ENCODE results near the gene ATAD5. TPM values are rescaled to one million over a fixed set of nuclear protein-coding genes. Genes with fewer than 3 reads are reported as not detected.

Gene ATAD5
- total RNA-seq, 1 experiment from 2014 or later, result 26.0 TPM

DNA sequence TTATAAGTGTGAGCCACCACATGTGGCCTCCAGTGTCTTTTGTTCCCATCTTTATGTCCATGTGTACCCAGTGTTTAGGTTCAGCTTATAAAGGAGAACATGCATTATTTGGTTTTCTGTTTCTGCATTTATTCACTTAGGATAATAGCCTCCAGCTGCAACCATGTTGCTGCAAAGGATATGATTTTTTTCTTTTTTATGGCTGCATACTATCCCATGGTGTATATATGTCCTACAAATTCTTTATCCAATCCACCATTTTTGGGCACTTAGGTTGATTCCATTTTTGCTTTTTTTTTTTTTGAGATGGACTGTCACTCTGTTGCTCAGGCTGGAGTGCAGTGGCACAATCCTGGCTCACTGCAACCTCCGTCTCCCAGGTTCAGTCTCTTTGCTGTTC lies 32.9 kb downstream of the ATAD5 start:
- no peak for ATAC-seq
- no peaks in the 10 kb centered on the region for H3K4me1 Mint-ChIP-seq
- CTCF ChIA-PET, result no interaction called here
- POLR2A ChIA-PET, result no interaction called here
- no peaks in the 10 kb centered on the region for H3K27me3 Mint-ChIP-seq (ENCODE audit: low read depth)
- no peaks in the 10 kb centered on the region for H3K9me3 Mint-ChIP-seq
- TF ChIP-seq FOXJ3 (CRISPR knock-in tag; IDR thresholded peaks at IDR 0.05; ENCODE audit: borderline replicate concordance) (no peak), RELA (CRISPR knock-in tag; IDR thresholded peaks at IDR 0.05; ENCODE audit: borderline replicate concordance) (no peak), ESRRA (CRISPR knock-in tag; IDR thresholded peaks at IDR 0.05; ENCODE audit: borderline replicate concordance) (no peak), ZNF121 (CRISPR knock-in tag; IDR thresholded peaks at IDR 0.05) (no peak), NR3C1 (CRISPR knock-in tag; conservative IDR thresholded peaks at IDR 0.05; ENCODE audit: low read depth) (no peak), CBFB (CRISPR knock-in tag; IDR thresholded peaks at IDR 0.05; ENCODE audit: low read depth) (no peak), EMX1 (CRISPR knock-in tag; IDR thresholded peaks at IDR 0.05) (no peak), ZNF396 (CRISPR knock-in tag; IDR thresholded peaks at IDR 0.05; ENCODE audit: borderline replicate concordance) (no peak)
- TF ChIP-seq, protein P1, sequence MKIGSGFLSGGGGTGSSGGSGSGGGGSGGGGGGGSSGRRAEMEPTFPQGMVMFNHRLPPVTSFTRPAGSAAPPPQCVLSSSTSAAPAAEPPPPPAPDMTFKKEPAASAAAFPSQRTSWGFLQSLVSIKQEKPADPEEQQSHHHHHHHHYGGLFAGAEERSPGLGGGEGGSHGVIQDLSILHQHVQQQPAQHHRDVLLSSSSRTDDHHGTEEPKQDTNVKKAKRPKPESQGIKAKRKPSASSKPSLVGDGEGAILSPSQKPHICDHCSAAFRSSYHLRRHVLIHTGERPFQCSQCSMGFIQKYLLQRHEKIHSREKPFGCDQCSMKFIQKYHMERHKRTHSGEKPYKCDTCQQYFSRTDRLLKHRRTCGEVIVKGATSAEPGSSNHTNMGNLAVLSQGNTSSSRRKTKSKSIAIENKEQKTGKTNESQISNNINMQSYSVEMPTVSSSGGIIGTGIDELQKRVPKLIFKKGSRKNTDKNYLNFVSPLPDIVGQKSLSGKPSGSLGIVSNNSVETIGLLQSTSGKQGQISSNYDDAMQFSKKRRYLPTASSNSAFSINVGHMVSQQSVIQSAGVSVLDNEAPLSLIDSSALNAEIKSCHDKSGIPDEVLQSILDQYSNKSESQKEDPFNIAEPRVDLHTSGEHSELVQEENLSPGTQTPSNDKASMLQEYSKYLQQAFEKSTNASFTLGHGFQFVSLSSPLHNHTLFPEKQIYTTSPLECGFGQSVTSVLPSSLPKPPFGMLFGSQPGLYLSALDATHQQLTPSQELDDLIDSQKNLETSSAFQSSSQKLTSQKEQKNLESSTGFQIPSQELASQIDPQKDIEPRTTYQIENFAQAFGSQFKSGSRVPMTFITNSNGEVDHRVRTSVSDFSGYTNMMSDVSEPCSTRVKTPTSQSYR (CRISPR knock-in tag; IDR thresholded peaks at IDR 0.05), result no peak
- TF ChIP-seq, protein P2, sequence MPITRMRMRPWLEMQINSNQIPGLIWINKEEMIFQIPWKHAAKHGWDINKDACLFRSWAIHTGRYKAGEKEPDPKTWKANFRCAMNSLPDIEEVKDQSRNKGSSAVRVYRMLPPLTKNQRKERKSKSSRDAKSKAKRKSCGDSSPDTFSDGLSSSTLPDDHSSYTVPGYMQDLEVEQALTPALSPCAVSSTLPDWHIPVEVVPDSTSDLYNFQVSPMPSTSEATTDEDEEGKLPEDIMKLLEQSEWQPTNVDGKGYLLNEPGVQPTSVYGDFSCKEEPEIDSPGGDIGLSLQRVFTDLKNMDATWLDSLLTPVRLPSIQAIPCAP (CRISPR knock-in tag; IDR thresholded peaks at IDR 0.05), result no peak
- TF ChIP-seq, protein P3, sequence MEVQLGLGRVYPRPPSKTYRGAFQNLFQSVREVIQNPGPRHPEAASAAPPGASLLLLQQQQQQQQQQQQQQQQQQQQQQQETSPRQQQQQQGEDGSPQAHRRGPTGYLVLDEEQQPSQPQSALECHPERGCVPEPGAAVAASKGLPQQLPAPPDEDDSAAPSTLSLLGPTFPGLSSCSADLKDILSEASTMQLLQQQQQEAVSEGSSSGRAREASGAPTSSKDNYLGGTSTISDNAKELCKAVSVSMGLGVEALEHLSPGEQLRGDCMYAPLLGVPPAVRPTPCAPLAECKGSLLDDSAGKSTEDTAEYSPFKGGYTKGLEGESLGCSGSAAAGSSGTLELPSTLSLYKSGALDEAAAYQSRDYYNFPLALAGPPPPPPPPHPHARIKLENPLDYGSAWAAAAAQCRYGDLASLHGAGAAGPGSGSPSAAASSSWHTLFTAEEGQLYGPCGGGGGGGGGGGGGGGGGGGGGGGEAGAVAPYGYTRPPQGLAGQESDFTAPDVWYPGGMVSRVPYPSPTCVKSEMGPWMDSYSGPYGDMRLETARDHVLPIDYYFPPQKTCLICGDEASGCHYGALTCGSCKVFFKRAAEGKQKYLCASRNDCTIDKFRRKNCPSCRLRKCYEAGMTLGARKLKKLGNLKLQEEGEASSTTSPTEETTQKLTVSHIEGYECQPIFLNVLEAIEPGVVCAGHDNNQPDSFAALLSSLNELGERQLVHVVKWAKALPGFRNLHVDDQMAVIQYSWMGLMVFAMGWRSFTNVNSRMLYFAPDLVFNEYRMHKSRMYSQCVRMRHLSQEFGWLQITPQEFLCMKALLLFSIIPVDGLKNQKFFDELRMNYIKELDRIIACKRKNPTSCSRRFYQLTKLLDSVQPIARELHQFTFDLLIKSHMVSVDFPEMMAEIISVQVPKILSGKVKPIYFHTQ (CRISPR knock-in tag; IDR thresholded peaks at IDR 0.05), result no peak
- TF ChIP-seq, protein P4, sequence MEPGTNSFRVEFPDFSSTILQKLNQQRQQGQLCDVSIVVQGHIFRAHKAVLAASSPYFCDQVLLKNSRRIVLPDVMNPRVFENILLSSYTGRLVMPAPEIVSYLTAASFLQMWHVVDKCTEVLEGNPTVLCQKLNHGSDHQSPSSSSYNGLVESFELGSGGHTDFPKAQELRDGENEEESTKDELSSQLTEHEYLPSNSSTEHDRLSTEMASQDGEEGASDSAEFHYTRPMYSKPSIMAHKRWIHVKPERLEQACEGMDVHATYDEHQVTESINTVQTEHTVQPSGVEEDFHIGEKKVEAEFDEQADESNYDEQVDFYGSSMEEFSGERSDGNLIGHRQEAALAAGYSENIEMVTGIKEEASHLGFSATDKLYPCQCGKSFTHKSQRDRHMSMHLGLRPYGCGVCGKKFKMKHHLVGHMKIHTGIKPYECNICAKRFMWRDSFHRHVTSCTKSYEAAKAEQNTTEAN (CRISPR knock-in tag; IDR thresholded peaks at IDR 0.05), result no peak
- TF ChIP-seq, protein P5, sequence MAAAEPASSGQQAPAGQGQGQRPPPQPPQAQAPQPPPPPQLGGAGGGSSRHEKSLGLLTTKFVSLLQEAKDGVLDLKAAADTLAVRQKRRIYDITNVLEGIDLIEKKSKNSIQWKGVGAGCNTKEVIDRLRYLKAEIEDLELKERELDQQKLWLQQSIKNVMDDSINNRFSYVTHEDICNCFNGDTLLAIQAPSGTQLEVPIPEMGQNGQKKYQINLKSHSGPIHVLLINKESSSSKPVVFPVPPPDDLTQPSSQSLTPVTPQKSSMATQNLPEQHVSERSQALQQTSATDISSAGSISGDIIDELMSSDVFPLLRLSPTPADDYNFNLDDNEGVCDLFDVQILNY (CRISPR knock-in tag; IDR thresholded peaks at IDR 0.05), result no peak
- TF ChIP-seq, protein P6, sequence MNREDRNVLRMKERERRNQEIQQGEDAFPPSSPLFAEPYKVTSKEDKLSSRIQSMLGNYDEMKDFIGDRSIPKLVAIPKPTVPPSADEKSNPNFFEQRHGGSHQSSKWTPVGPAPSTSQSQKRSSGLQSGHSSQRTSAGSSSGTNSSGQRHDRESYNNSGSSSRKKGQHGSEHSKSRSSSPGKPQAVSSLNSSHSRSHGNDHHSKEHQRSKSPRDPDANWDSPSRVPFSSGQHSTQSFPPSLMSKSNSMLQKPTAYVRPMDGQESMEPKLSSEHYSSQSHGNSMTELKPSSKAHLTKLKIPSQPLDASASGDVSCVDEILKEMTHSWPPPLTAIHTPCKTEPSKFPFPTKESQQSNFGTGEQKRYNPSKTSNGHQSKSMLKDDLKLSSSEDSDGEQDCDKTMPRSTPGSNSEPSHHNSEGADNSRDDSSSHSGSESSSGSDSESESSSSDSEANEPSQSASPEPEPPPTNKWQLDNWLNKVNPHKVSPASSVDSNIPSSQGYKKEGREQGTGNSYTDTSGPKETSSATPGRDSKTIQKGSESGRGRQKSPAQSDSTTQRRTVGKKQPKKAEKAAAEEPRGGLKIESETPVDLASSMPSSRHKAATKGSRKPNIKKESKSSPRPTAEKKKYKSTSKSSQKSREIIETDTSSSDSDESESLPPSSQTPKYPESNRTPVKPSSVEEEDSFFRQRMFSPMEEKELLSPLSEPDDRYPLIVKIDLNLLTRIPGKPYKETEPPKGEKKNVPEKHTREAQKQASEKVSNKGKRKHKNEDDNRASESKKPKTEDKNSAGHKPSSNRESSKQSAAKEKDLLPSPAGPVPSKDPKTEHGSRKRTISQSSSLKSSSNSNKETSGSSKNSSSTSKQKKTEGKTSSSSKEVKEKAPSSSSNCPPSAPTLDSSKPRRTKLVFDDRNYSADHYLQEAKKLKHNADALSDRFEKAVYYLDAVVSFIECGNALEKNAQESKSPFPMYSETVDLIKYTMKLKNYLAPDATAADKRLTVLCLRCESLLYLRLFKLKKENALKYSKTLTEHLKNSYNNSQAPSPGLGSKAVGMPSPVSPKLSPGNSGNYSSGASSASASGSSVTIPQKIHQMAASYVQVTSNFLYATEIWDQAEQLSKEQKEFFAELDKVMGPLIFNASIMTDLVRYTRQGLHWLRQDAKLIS (CRISPR knock-in tag; IDR thresholded peaks at IDR 0.05; ENCODE audit: borderline replicate concordance), result no peak
- TF ChIP-seq, protein P7, sequence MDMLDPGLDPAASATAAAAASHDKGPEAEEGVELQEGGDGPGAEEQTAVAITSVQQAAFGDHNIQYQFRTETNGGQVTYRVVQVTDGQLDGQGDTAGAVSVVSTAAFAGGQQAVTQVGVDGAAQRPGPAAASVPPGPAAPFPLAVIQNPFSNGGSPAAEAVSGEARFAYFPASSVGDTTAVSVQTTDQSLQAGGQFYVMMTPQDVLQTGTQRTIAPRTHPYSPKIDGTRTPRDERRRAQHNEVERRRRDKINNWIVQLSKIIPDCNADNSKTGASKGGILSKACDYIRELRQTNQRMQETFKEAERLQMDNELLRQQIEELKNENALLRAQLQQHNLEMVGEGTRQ (CRISPR knock-in tag; IDR thresholded peaks at IDR 0.05), result no peak
- TF ChIP-seq, protein P8, sequence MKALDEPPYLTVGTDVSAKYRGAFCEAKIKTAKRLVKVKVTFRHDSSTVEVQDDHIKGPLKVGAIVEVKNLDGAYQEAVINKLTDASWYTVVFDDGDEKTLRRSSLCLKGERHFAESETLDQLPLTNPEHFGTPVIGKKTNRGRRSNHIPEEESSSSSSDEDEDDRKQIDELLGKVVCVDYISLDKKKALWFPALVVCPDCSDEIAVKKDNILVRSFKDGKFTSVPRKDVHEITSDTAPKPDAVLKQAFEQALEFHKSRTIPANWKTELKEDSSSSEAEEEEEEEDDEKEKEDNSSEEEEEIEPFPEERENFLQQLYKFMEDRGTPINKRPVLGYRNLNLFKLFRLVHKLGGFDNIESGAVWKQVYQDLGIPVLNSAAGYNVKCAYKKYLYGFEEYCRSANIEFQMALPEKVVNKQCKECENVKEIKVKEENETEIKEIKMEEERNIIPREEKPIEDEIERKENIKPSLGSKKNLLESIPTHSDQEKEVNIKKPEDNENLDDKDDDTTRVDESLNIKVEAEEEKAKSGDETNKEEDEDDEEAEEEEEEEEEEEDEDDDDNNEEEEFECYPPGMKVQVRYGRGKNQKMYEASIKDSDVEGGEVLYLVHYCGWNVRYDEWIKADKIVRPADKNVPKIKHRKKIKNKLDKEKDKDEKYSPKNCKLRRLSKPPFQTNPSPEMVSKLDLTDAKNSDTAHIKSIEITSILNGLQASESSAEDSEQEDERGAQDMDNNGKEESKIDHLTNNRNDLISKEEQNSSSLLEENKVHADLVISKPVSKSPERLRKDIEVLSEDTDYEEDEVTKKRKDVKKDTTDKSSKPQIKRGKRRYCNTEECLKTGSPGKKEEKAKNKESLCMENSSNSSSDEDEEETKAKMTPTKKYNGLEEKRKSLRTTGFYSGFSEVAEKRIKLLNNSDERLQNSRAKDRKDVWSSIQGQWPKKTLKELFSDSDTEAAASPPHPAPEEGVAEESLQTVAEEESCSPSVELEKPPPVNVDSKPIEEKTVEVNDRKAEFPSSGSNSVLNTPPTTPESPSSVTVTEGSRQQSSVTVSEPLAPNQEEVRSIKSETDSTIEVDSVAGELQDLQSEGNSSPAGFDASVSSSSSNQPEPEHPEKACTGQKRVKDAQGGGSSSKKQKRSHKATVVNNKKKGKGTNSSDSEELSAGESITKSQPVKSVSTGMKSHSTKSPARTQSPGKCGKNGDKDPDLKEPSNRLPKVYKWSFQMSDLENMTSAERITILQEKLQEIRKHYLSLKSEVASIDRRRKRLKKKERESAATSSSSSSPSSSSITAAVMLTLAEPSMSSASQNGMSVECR (CRISPR knock-in tag; IDR thresholded peaks at IDR 0.05; ENCODE audit: borderline replicate concordance), result no peak
- peaks cover 49% of the 10 kb centered on the region for H3K36me3 Mint-ChIP-seq
- no peak overlapping the region for H3K27ac Mint-ChIP-seq
- no peak overlapping the region for H3K4me3 Mint-ChIP-seq
- DNase-seq (ENCODE audit: low spot score), result no peak
